ENCODE measurements around the gene RANBP10.

DNA sequence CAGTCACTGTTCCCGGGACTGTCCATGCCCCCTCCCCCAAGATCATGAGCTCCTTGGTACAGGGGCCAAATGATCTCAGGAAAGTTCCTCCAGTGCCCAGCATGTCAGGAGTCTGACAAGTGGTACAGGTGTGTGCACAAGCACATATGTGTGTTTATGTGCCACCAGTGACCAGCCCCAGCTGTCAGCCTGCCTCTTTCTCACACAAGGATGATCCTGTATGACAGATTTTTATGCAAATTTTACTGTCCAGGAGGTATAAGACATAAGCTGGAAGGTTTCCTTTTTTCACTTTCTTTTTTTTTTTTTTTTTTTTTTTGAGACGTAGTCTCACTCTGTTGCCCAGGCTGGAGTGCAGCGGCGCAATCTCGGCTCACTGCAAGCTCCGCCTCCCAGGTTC, 55.9 kb downstream of the RANBP10 start:
- TF ChIP-seq, protein P1, sequence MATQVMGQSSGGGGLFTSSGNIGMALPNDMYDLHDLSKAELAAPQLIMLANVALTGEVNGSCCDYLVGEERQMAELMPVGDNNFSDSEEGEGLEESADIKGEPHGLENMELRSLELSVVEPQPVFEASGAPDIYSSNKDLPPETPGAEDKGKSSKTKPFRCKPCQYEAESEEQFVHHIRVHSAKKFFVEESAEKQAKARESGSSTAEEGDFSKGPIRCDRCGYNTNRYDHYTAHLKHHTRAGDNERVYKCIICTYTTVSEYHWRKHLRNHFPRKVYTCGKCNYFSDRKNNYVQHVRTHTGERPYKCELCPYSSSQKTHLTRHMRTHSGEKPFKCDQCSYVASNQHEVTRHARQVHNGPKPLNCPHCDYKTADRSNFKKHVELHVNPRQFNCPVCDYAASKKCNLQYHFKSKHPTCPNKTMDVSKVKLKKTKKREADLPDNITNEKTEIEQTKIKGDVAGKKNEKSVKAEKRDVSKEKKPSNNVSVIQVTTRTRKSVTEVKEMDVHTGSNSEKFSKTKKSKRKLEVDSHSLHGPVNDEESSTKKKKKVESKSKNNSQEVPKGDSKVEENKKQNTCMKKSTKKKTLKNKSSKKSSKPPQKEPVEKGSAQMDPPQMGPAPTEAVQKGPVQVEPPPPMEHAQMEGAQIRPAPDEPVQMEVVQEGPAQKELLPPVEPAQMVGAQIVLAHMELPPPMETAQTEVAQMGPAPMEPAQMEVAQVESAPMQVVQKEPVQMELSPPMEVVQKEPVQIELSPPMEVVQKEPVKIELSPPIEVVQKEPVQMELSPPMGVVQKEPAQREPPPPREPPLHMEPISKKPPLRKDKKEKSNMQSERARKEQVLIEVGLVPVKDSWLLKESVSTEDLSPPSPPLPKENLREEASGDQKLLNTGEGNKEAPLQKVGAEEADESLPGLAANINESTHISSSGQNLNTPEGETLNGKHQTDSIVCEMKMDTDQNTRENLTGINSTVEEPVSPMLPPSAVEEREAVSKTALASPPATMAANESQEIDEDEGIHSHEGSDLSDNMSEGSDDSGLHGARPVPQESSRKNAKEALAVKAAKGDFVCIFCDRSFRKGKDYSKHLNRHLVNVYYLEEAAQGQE (IDR thresholded peaks at IDR 0.05; ENCODE audit: borderline replicate concordance), result no peak
- TF ChIP-seq, protein P1 (CRISPR knock-in tag; IDR thresholded peaks at IDR 0.05; ENCODE audit: low read depth), result no peak
- no peak for TF ChIP-seq ZKSCAN8 (CRISPR knock-in tag; IDR thresholded peaks at IDR 0.05)
- TF ChIP-seq, protein P2, sequence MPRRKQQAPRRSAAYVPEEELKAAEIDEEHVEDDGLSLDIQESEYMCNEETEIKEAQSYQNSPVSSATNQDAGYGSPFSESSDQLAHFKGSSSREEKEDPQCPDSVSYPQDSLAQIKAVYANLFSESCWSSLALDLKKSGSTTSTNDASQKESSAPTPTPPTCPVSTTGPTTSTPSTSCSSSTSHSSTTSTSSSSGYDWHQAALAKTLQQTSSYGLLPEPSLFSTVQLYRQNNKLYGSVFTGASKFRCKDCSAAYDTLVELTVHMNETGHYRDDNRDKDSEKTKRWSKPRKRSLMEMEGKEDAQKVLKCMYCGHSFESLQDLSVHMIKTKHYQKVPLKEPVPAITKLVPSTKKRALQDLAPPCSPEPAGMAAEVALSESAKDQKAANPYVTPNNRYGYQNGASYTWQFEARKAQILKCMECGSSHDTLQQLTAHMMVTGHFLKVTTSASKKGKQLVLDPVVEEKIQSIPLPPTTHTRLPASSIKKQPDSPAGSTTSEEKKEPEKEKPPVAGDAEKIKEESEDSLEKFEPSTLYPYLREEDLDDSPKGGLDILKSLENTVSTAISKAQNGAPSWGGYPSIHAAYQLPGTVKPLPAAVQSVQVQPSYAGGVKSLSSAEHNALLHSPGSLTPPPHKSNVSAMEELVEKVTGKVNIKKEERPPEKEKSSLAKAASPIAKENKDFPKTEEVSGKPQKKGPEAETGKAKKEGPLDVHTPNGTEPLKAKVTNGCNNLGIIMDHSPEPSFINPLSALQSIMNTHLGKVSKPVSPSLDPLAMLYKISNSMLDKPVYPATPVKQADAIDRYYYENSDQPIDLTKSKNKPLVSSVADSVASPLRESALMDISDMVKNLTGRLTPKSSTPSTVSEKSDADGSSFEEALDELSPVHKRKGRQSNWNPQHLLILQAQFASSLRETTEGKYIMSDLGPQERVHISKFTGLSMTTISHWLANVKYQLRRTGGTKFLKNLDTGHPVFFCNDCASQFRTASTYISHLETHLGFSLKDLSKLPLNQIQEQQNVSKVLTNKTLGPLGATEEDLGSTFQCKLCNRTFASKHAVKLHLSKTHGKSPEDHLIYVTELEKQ (CRISPR knock-in tag; IDR thresholded peaks at IDR 0.05), result no peak
